ENCODE results near the gene TSPAN17.

DNA sequence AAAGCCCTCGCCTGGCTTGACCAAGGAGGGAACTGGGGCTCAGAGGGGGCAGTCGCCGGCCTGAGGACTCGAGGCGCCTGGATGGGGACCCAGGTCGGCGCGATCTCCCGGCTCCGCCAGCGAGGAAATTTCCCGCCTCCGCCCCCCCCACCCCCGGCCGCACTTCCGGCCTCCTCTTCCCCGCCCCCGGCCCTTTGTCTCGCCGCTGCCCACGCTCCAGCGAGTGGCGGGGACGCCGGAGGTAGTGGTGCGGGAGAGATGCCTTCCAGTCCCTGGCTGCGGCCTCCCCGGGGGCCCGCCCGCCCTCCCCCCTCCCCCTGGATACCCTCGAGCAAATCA, 36.9 kb upstream of the TSPAN17 start:
- TF ChIP-seq, protein P1, sequence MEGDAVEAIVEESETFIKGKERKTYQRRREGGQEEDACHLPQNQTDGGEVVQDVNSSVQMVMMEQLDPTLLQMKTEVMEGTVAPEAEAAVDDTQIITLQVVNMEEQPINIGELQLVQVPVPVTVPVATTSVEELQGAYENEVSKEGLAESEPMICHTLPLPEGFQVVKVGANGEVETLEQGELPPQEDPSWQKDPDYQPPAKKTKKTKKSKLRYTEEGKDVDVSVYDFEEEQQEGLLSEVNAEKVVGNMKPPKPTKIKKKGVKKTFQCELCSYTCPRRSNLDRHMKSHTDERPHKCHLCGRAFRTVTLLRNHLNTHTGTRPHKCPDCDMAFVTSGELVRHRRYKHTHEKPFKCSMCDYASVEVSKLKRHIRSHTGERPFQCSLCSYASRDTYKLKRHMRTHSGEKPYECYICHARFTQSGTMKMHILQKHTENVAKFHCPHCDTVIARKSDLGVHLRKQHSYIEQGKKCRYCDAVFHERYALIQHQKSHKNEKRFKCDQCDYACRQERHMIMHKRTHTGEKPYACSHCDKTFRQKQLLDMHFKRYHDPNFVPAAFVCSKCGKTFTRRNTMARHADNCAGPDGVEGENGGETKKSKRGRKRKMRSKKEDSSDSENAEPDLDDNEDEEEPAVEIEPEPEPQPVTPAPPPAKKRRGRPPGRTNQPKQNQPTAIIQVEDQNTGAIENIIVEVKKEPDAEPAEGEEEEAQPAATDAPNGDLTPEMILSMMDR (IDR thresholded peaks at IDR 0.05; ENCODE audit: low read depth, low read length): no peak
- TF ChIP-seq EZH2phosphoT487 (IDR thresholded peaks at IDR 0.05; ENCODE audit: low read depth): no peak
